Gastrocnemius medialis (tissue), 4 donors: ENCODE data around the gene CNGA2.

Experiments used
- CTCF ChIP-seq, 5 experiments: fragments of 450-650 bp in 3 of 5; fragments of 200-600 bp in 2 of 5; sonication (generic) in 2 of 5; IDR thresholded peaks in 4 of 5; conservative IDR thresholded peaks in 1 of 5; 1 replicate in 4 of 5; 2 replicates in 1 of 5; pipeline ENCODE4 v1.5.1; 2016 to 2019; ENCODE audit warnings: antibody characterized with exemption in 5 of 5, mild to moderate bottlenecking in 3 of 5, moderate library complexity in 3 of 5
- POLR2A ChIP-seq, 2 donors: fragments of 450-650 bp; IDR thresholded peaks; one replicate each; pipeline ENCODE4 v1.6.1; 2017; ENCODE audit warnings: antibody characterized with exemption in 2 of 2, mild to moderate bottlenecking in 2 of 2, moderate library complexity in 2 of 2

DNA sequence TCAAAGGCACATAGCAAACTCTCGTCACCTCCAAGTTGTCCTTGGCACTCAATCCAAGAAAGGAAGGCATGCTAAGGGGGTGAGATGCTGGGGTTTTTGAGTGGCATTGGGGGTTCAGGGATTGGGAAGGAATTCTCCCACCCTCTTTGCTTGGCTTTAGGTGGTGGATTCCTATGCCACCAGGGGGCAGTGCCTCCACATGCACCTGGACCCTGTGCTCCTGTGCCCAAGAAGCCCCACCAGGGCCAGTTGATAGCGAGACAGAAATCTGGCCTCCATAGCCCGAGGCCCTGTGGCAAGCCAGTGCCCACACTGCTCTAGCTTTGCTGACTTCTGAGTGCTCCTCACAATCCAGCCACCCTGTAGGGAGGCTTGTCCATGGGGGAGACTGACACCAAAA, 20.7 kb upstream of the CNGA2 start:
- no peak for TF ChIP-seq POLR2A (IDR thresholded peaks at IDR 0.05)
- TF ChIP-seq CTCF (IDR thresholded peaks at IDR 0.05 in 4 of 5, conservative IDR thresholded peaks at IDR 0.05 in 1 of 5): peak in 1 of 5 experiments; percentile 37
